ENCODE data around the gene RALGPS1.

RALGPS1 gene

GRCh38 chr9:126927419-126927818 is 12.8 kb downstream of the RALGPS1 start:
- no peaks in the 10 kb centered on the region for H3K27me3 ChIP-seq (ENCODE audit: control insufficient read depth, insufficient read depth, low read length)
- H3K27ac ChIP-seq: no peak overlapping the region
- TF ChIP-seq, protein P1, sequence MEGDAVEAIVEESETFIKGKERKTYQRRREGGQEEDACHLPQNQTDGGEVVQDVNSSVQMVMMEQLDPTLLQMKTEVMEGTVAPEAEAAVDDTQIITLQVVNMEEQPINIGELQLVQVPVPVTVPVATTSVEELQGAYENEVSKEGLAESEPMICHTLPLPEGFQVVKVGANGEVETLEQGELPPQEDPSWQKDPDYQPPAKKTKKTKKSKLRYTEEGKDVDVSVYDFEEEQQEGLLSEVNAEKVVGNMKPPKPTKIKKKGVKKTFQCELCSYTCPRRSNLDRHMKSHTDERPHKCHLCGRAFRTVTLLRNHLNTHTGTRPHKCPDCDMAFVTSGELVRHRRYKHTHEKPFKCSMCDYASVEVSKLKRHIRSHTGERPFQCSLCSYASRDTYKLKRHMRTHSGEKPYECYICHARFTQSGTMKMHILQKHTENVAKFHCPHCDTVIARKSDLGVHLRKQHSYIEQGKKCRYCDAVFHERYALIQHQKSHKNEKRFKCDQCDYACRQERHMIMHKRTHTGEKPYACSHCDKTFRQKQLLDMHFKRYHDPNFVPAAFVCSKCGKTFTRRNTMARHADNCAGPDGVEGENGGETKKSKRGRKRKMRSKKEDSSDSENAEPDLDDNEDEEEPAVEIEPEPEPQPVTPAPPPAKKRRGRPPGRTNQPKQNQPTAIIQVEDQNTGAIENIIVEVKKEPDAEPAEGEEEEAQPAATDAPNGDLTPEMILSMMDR (IDR thresholded peaks at IDR 0.05): no peak

GRCh38 chr9:126932871-126933321 is 18.3 kb downstream of the RALGPS1 start:
- Histone ChIP-seq H3K4me3 (ENCODE audit: low read depth, low read length) (no peak overlapping the region), H2AFZ (no peak overlapping the region), H3K4me2 (ENCODE audit: low read length) (no peak overlapping the region), H3K4me1 (no peaks in the 10 kb centered on the region), H3K27ac (no peak overlapping the region), H3K9ac (no peak overlapping the region), H3K27me3 (ENCODE audit: control insufficient read depth, insufficient read depth, low read length) (no peaks in the 10 kb centered on the region), H3K79me2 (peaks cover 5% of the 10 kb centered on the region), H3K9me3 (ENCODE audit: control insufficient read depth, low read length) (no peaks in the 10 kb centered on the region), H3K36me3 (ENCODE audit: control insufficient read depth, insufficient read depth, low read length) (no peaks in the 10 kb centered on the region)
- TF ChIP-seq, protein P1 (IDR thresholded peaks at IDR 0.05): no peak

More at GRCh38 chr9:126927419-126927818, 12.8 kb downstream of the RALGPS1 start:
- Histone ChIP-seq H3K36me3 (ENCODE audit: control insufficient read depth, insufficient read depth, low read length) (no peaks in the 10 kb centered on the region), H3K4me3 (ENCODE audit: low read depth, low read length) (no peak overlapping the region), H3K79me2 (peaks cover 7% of the 10 kb centered on the region), H3K9me3 (ENCODE audit: control insufficient read depth, low read length) (no peaks in the 10 kb centered on the region), H3K9ac (no peak overlapping the region), H3K4me1 (no peaks in the 10 kb centered on the region), H2AFZ (no peak overlapping the region), H3K4me2 (ENCODE audit: low read length) (peak overlapping the region; percentile 40)

DNA sequence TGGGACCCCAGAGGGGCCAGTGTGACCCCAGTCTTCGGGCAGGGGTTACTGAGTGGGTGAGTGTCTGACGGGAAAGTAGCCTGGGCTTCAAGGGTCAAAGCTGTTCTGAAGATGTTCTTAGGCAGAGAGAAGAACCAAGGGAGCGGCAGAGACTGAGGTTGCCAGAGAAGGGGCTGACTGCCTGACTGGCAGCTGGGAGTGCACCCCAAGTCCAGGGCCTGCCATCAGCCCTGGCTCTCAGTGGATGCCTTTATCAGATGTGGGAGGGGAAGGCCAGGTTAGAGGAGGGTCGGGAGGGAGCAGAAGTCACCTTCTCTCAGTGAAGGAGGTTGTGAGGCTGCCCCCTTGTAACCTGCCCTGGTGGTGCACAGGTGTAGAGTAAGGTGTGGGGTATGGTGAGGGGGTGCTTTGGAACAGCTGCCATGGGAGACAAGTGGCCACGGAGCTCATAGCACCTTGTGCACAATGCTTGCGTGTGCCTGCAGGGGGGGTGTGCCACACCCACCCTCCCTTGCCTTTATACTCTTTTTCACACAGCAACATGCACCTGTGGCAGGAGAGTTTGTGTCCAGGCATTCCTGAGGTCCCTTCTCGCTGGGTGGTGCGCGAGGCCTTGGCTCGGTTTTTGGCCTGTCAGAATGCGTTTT is 18.9 kb downstream of the RALGPS1 start:
- Histone ChIP-seq H3K36me3 (ENCODE audit: control insufficient read depth, insufficient read depth, low read length) (no peaks in the 10 kb centered on the region), H2AFZ (no peak overlapping the region), H3K27me3 (ENCODE audit: control insufficient read depth, insufficient read depth, low read length) (no peaks in the 10 kb centered on the region), H3K9ac (no peak overlapping the region), H3K4me2 (ENCODE audit: low read length) (no peak overlapping the region), H3K27ac (no peak overlapping the region), H3K4me1 (no peaks in the 10 kb centered on the region), H3K9me3 (ENCODE audit: control insufficient read depth, low read length) (no peaks in the 10 kb centered on the region), H3K4me3 (ENCODE audit: low read depth, low read length) (no peak overlapping the region), H3K79me2 (peaks cover 5% of the 10 kb centered on the region)
- TF ChIP-seq, protein P1 (IDR thresholded peaks at IDR 0.05): no peak

DNA sequence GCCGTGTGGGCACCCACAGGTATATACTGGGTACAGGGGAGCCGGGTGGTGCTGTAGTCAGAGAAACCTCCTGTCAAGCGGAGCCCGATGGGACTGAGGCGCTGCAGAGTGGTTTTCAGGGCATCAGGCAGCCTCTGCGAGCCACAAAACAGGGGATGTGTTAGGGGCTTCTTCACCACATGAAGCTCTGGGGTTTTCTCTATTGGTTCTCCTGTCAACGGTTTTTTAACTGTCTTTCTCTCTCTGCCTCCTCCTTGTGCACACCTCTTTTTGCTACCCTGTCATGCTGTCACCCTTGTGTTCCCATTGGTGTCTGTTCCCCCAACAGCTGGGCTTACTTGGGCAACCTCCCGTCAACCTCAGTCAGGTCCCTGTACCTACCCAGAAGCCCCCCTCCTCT is 19.9 kb downstream of the RALGPS1 start:
- Histone ChIP-seq H3K9ac (no peak overlapping the region), H3K4me3 (ENCODE audit: low read depth, low read length) (no peak overlapping the region), H3K27me3 (ENCODE audit: control insufficient read depth, insufficient read depth, low read length) (no peaks in the 10 kb centered on the region), H3K79me2 (peaks cover 5% of the 10 kb centered on the region), H3K27ac (no peak overlapping the region), H3K36me3 (ENCODE audit: control insufficient read depth, insufficient read depth, low read length) (no peaks in the 10 kb centered on the region), H3K9me3 (ENCODE audit: control insufficient read depth, low read length) (no peaks in the 10 kb centered on the region), H2AFZ (no peak overlapping the region), H3K4me2 (ENCODE audit: low read length) (no peak overlapping the region), H3K4me1 (no peaks in the 10 kb centered on the region)
- TF ChIP-seq, protein P1 (IDR thresholded peaks at IDR 0.05): no peak

- no peaks in the 10 kb centered on the region for H3K4me1 ChIP-seq
- no peaks in the 10 kb centered on the region for H3K9me3 ChIP-seq (ENCODE audit: control insufficient read depth, low read length)
- peaks cover 5% of the 10 kb centered on the region for H3K79me2 ChIP-seq
- no peak overlapping the region for H3K27ac ChIP-seq
- no peaks in the 10 kb centered on the region for H3K27me3 ChIP-seq (ENCODE audit: control insufficient read depth, insufficient read depth, low read length)
- H3K9ac ChIP-seq: no peak overlapping the region
- H3K4me2 ChIP-seq (ENCODE audit: low read length): no peak overlapping the region
- TF ChIP-seq, protein P1 (IDR thresholded peaks at IDR 0.05): no peak
- H3K36me3 ChIP-seq (ENCODE audit: control insufficient read depth, insufficient read depth, low read length): no peaks in the 10 kb centered on the region
- H3K4me3 ChIP-seq (ENCODE audit: low read depth, low read length): no peak overlapping the region
- no peak overlapping the region for H2AFZ ChIP-seq
Observed at GRCh38 chr9:126935630-126936029, 21.0 kb downstream of the RALGPS1 start.

Measured in parathyroid adenoma (tissue), 2 donors.